ENCODE results near the gene MARK3.

DNA sequence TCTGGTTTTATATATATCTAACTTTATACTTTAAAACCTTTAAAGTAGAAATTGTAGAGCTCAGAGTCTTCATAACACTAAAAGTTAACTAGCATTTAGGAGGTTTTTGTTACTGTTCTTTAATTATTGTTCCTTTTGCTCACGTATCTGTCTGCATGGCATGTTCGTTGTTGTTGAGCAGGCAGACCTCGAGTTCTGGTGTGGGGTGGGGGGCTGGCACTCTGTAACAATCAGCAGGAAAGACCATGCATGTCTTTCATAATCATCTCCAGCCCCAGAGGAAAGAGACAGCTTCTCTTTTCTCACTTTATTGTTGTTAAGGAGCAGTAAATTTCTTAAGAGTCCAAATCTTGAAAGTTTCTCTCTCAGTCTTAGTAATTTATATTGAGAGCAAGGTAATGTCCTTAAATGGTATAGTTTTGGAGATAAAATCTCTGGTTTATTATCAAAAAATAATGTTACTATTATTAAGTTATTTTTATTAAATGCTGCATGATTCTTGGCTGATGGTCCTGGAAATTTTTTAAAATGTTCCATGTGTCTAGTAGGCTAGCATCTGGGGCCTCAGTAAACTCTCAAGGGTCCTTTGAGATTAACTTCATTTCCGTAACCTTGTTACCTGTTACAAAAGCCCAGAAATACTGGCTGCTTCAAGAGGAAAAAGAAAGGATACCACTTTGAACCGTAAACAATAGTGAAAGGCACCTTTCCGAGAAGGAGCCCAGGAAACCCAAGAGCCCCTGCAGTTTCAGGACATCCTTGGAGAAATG lies 107.1 kb downstream of the MARK3 start:
- TF ChIP-seq, protein P1, sequence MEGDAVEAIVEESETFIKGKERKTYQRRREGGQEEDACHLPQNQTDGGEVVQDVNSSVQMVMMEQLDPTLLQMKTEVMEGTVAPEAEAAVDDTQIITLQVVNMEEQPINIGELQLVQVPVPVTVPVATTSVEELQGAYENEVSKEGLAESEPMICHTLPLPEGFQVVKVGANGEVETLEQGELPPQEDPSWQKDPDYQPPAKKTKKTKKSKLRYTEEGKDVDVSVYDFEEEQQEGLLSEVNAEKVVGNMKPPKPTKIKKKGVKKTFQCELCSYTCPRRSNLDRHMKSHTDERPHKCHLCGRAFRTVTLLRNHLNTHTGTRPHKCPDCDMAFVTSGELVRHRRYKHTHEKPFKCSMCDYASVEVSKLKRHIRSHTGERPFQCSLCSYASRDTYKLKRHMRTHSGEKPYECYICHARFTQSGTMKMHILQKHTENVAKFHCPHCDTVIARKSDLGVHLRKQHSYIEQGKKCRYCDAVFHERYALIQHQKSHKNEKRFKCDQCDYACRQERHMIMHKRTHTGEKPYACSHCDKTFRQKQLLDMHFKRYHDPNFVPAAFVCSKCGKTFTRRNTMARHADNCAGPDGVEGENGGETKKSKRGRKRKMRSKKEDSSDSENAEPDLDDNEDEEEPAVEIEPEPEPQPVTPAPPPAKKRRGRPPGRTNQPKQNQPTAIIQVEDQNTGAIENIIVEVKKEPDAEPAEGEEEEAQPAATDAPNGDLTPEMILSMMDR (IDR thresholded peaks at IDR 0.05), result no peak
- TF ChIP-seq POLR2A (IDR thresholded peaks at IDR 0.05), result no peak
